PFSK-1 (cell line): Measurements from ENCODE around the gene PEX10.

ENCODE experiments used
- FOXP2 ChIP-seq: optimal IDR thresholded peaks from 2 replicates; pipeline ENCODE3; 2011; ENCODE audit warnings: borderline replicate concordance, control low read depth, inconsistent platforms; ENCODE audit not compliant: insufficient read depth; ENCODE audit errors: extremely low read length, extremely low read depth
- POLR2AphosphoS5 ChIP-seq: IDR thresholded peaks from 2 replicates; pipeline ENCODE4 v1.6.1; 2012; ENCODE audit warnings: low read depth, mild to moderate bottlenecking, control low read depth, low read length, moderate library complexity
- SIN3A ChIP-seq: IDR thresholded peaks from 2 replicates; pipeline ENCODE4 v1.6.1; 2012; ENCODE audit warnings: mild to moderate bottlenecking, low read length, moderate library complexity, borderline replicate concordance; ENCODE audit not compliant: insufficient read depth
- TAF1 ChIP-seq: IDR thresholded peaks from 2 replicates; pipeline ENCODE4 v1.6.1; 2012; ENCODE audit warnings: low read length, control low read depth, borderline replicate concordance; ENCODE audit not compliant: insufficient read depth
- TF ChIP-seq, protein P1 (sequence below), 2 experiments: IDR thresholded peaks; 2 replicates each; pipeline versions ENCODE4 v1.6.1 to v1.8.0; 2011 to 2012; ENCODE audit warnings: low read depth in 2 of 2, low read length in 2 of 2, control low read depth in 1 of 2, inconsistent platforms in 1 of 2, mild to moderate bottlenecking in 1 of 2, moderate library complexity in 1 of 2; ENCODE audit not compliant: insufficient read depth in 1 of 2

The PEX10 gene

DNA sequence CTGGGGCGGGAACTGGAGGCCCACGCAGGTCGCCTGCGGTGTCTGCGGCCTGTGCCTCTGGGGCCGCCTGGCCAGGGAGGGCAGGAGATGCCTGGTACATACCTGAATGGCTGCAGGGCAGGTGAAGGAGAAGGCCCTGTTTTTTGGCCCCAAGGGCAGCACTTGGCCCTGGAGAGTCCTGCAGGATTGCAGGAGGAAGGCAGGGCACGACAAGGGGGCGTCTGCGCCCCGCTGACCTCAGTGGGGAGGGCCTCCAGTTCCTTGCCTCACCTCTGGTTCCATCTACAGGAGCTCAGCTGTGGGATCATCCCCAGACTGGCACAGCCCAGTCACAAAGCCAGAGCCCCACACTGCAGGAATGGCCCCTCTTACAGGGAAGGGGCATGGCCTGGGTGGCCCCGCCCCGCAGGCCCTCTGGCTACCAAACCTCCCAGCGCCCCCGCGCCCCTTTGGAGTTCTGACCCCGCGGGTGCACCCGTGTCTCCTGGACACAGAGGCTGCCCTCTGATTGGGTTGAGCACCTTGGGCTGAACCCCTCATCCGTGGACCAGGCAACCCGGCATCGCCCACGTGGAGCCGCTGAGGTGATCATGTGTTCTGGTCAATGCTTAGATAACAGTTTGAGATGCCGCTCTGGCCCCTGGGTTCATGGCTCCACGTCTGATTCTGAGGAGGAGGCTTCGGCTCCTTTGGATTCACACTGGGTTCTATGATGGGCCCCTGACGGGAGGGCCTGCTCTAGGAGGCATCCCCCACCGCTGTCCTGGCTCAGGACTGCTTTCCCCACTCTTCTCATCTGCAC lies 1.3 kb upstream of the PEX10 start:
- no peak for TF ChIP-seq FOXP2
- TF ChIP-seq TAF1: no peak
- no peak for TF ChIP-seq SIN3A
- TF ChIP-seq POLR2AphosphoS5: no peak
- TF ChIP-seq, protein P1, sequence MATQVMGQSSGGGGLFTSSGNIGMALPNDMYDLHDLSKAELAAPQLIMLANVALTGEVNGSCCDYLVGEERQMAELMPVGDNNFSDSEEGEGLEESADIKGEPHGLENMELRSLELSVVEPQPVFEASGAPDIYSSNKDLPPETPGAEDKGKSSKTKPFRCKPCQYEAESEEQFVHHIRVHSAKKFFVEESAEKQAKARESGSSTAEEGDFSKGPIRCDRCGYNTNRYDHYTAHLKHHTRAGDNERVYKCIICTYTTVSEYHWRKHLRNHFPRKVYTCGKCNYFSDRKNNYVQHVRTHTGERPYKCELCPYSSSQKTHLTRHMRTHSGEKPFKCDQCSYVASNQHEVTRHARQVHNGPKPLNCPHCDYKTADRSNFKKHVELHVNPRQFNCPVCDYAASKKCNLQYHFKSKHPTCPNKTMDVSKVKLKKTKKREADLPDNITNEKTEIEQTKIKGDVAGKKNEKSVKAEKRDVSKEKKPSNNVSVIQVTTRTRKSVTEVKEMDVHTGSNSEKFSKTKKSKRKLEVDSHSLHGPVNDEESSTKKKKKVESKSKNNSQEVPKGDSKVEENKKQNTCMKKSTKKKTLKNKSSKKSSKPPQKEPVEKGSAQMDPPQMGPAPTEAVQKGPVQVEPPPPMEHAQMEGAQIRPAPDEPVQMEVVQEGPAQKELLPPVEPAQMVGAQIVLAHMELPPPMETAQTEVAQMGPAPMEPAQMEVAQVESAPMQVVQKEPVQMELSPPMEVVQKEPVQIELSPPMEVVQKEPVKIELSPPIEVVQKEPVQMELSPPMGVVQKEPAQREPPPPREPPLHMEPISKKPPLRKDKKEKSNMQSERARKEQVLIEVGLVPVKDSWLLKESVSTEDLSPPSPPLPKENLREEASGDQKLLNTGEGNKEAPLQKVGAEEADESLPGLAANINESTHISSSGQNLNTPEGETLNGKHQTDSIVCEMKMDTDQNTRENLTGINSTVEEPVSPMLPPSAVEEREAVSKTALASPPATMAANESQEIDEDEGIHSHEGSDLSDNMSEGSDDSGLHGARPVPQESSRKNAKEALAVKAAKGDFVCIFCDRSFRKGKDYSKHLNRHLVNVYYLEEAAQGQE (IDR thresholded peaks at IDR 0.05; ENCODE audit: insufficient read depth in 1 of 2, low read depth in 2 of 2, low read length in 2 of 2): no peak

DNA sequence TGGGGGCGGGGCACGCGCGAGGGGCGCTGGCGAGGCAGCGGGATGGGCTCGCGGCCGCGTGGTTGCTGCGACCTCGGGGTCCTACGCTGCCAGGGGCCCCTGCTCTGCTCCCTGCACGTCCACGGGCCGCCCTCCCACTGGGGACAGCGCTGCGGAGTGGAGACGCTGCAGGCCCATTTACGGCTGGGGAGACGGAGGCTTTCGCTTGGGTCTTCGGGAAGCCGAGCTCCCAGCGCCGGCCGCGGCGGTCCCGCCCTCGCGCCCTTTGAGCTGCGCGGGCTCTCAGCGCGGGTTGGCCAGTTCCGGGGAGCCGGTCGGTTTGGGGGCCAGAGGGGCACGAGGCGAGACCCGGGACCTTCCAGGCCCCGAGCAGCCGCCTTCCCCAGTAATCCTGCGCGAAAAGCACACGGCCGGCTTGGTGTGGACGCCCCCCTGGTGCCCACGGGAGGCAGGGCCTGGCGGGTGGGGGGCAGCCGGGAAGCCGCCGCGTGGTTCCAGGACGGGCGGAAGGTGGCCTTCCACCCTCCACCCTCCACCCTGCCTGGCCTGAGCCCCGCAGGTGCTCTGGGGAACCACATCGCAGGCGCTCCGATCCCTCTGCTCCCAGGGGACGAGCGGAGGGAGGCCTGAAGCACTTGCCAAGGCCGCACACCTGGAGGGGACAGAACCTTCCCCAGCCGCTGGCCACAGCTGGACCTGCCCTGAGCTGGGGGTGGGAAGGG lies 570 bp upstream of the PEX10 start:
- TF ChIP-seq FOXP2 (no peak), TAF1 (0 out of 2 replicates have a peak, but pooled peaks have one; percentile 34), SIN3A (0 out of 2 replicates have a peak, but pooled peaks have one; percentile 12), POLR2AphosphoS5 (peak; percentile 42)
- TF ChIP-seq, protein P1 (IDR thresholded peaks at IDR 0.05; ENCODE audit: insufficient read depth in 1 of 2, low read depth in 2 of 2, low read length in 2 of 2): no peak

DNA sequence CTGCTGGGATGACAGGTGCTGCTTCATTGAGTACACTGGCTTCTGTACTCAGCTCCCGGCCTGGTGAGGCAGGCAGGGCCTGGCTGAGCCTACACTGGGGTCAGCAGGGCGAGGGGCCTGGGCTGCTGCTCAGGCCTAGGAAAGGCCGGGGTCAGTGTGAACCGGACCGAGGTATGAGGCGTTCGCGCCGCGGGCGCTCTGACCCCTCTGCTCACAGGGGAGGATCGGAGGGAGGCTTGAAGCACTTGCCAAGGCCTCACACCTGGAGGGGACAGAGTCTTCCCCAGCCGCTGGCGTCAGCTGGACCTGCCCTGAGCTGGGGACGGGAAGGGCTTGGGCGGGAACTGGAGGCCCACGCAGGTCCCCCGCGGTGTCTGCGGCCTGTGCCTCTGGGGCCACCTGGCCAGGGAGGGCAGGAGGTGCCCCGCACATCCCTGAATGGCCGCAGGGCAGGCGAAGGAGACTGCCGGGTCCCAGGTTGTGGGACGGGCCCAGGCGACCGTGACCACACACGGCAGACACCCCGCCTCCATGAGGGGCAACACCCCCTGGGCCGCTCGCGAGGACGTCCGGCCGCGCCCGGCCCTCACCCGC lies 466 bp downstream of the PEX10 start:
- TF ChIP-seq TAF1 (no peak), FOXP2 (no peak), SIN3A (no peak), POLR2AphosphoS5 (no peak)
- TF ChIP-seq, protein P1 (IDR thresholded peaks at IDR 0.05; ENCODE audit: insufficient read depth in 1 of 2, low read depth in 2 of 2, low read length in 2 of 2): no peak

DNA sequence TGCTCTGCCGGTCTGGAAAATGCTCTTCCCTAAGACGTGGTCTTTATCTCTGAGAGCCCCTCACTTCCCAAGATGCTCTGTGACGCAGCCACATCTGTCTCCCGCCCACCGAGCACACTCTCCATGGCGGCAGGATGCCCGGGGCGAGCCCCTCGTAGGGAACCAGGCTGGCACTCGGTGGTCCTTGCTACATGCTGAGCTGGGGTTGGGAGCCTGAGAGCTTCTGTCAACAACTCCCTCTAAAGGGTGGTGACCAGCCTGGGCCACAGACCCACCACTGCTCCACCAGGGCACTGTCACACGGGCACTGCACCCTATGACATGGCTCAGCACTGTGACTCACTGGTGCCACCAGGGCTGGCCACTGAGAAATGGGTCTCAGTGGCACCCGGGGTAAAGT lies 2.6 kb downstream of the PEX10 start:
- TF ChIP-seq POLR2AphosphoS5: no peak
- no peak for TF ChIP-seq SIN3A
- TF ChIP-seq, protein P1 (IDR thresholded peaks at IDR 0.05; ENCODE audit: insufficient read depth in 1 of 2, low read depth in 2 of 2, low read length in 2 of 2): no peak
